ENCODE measurements around the gene TPRX2. TPM values are rescaled to one million over a fixed set of nuclear protein-coding genes. Genes with fewer than 3 reads are reported as not detected.

Gene TPRX2
- total and polyA plus RNA-seq, 2 of the 13 experiments (the other 11 are each of a cell fraction or from before 2014, with no cell fraction given): not detected

GRCh38 chr19:47901370-47901769 lies 42.3 kb downstream of the TPRX2 start:
- Histone ChIP-seq H3K4me1 (ENCODE audit: insufficient read depth, low read length) (peaks cover 22% of the 10 kb centered on the region), H3K9ac (ENCODE audit: insufficient read depth, low read depth, low read length) (no peak overlapping the region), H3K4me2 (ENCODE audit: low read depth, low read length) (peak overlapping the region; percentile 64), H2AFZ (ENCODE audit: low read length) (peak overlapping the region; percentile 52), H3K79me2 (ENCODE audit: insufficient read depth, low read length) (no peaks in the 10 kb centered on the region), H3K4me3 (replicated peaks in 1 of 3; ENCODE audit: insufficient read depth in 1 of 3, low read depth in 2 of 3, low read length in 3 of 3) (no peak overlapping the region), H3K36me3 (replicated peaks in 1 of 2; ENCODE audit: control insufficient read depth in 1 of 2, insufficient read depth in 2 of 2, low read length in 2 of 2) (no peaks in the 10 kb centered on the region), H3K27me3 (ENCODE audit: control insufficient read depth in 1 of 2, insufficient read depth in 2 of 2, low read length in 2 of 2) (no peaks in the 10 kb centered on the region), H3K27ac (ENCODE audit: extremely low read length, insufficient read depth, low read length) (no peak overlapping the region), H4K20me1 (ENCODE audit: insufficient read depth, low read length) (no peaks in the 10 kb centered on the region), H3K9me3 (ENCODE audit: low read length) (no peaks in the 10 kb centered on the region)
- no peak for FAIRE-seq
- intact Hi-C loops (cut with micrococcal nuclease; ENCODE audit: unreplicated experiment) (no loop called here), in situ Hi-C loops (cut with HindIII; ENCODE audit: extremely low pct_ligation_motif_present, low pct_unique_long_range_greater_than_20kb) (no loop called here)
- no peak for DNase-seq (ENCODE audit: low spot score)
- POLR2A ChIA-PET: interaction anchor here (1.1 kb wide), 1 partner anchor 9 kb away, joined by 5 read pairs; no protein-coding TSS in a partner anchor
- WGBS (ENCODE audit: low lambda C conversion rate): 52% methylated on average over 5 of the region's 7 CpGs
- ATAC-seq: peak; percentile 35; the same call in 1 of the 3 replicates
- CTCF ChIA-PET (ENCODE audit: low intra/inter-chr PET ratio, low total read pairs): no interaction called here
- BruUV-seq (replicated peaks): no TSS peak
- no peak for TF ChIP-seq KLF11 (CRISPR knock-in tag; IDR thresholded peaks at IDR 0.05)
- TF ChIP-seq ZNF580 (CRISPR knock-in tag; IDR thresholded peaks at IDR 0.05; ENCODE audit: borderline replicate concordance, low read depth): no peak
- TF ChIP-seq FLYWCH1 (CRISPR knock-in tag; IDR thresholded peaks at IDR 0.05): no peak
- no peak for TF ChIP-seq POLR2G (IDR thresholded peaks at IDR 0.05; ENCODE audit: low read depth, low read length)
- no peak for TF ChIP-seq ZNF713 (CRISPR knock-in tag; IDR thresholded peaks at IDR 0.05)
- TF ChIP-seq CBFB (CRISPR knock-in tag; IDR thresholded peaks at IDR 0.05): no peak
- TF ChIP-seq ZNF547 (CRISPR knock-in tag; IDR thresholded peaks at IDR 0.05): no peak
- TF ChIP-seq AHDC1 (CRISPR knock-in tag; IDR thresholded peaks at IDR 0.05; ENCODE audit: borderline replicate concordance): no peak
- TF ChIP-seq GZF1 (CRISPR knock-in tag; IDR thresholded peaks at IDR 0.05): no peak
- TF ChIP-seq SATB2 (CRISPR knock-in tag; IDR thresholded peaks at IDR 0.05): no peak
- no peak for TF ChIP-seq MIER2 (CRISPR knock-in tag; IDR thresholded peaks at IDR 0.05)
- TF ChIP-seq MIER3 (CRISPR knock-in tag; IDR thresholded peaks at IDR 0.05; ENCODE audit: borderline replicate concordance): no peak
- no peak for TF ChIP-seq TRAFD1 (CRISPR knock-in tag; IDR thresholded peaks at IDR 0.05; ENCODE audit: borderline replicate concordance)
- no peak for TF ChIP-seq CEBPZ (IDR thresholded peaks at IDR 0.05; ENCODE audit: low read length)
- no peak for TF ChIP-seq PPARG (CRISPR knock-in tag; conservative IDR thresholded peaks at IDR 0.05)
